SU-DHL-6 (cell line): Measurements from ENCODE around the gene SUN1.

Source experiments
- H2AFZ ChIP-seq: fragments of 200-600 bp; sonication (generic); 2 replicates; pipeline ENCODE4 v1.6.1; 2014; ENCODE audit warnings: low read depth, mild to moderate bottlenecking, moderate library complexity, mixed read lengths, antibody characterized with exemption, low read length; ENCODE audit not compliant: severe bottlenecking
- H3F3A ChIP-seq: fragments of 200-600 bp; shearing (Covaris generic); 2 replicates; pipeline ENCODE4 v1.6.0; 2016; ENCODE audit warnings: antibody characterized with exemption, mild to moderate bottlenecking; ENCODE audit not compliant: insufficient read depth
- H3K27ac ChIP-seq: fragments of 200-600 bp; sonication (generic); 2 replicates; pipeline ENCODE4 v1.5.1; 2016; ENCODE audit warnings: low read depth, mild to moderate bottlenecking, low read length, moderate library complexity, mixed read lengths
- H3K27me3 ChIP-seq: fragments of 200-600 bp; sonication (generic), shearing (Covaris generic); 2 replicates; pipeline ENCODE4 v1.6.0; 2014; ENCODE audit warnings: mild to moderate bottlenecking, low read length
- H3K36me3 ChIP-seq: fragments of 200-600 bp; sonication (generic); 2 replicates; pipeline ENCODE4 v1.6.1; 2014; ENCODE audit warnings: mild to moderate bottlenecking, low read length, mixed read lengths
- H3K4me2 ChIP-seq: fragments of 300-600, 200-600 bp; shearing (Covaris generic), sonication (generic); 2 replicates; pipeline ENCODE4 v1.6.0; 2014; ENCODE audit warnings: low read length, low read depth, mild to moderate bottlenecking; ENCODE audit not compliant: poor library complexity, severe bottlenecking
- H3K4me3 ChIP-seq: fragments of 200-600 bp; sonication (generic); 2 replicates; pipeline ENCODE4 v1.5.1; 2014; ENCODE audit warnings: antibody characterized with exemption, low read length, mild to moderate bottlenecking, mixed read lengths; ENCODE audit not compliant: insufficient read depth, poor library complexity, severe bottlenecking
- H3K79me2 ChIP-seq: fragments of 200-600 bp; sonication (generic); 2 replicates; pipeline ENCODE4 v1.6.1; 2014; ENCODE audit warnings: mild to moderate bottlenecking, low read length, moderate library complexity; ENCODE audit not compliant: insufficient read depth
- H3K9ac ChIP-seq: fragments of 200-600 bp; sonication (generic); 2 replicates; pipeline ENCODE4 v1.7.0; 2014; ENCODE audit warnings: mild to moderate bottlenecking, low read length
- H3K9me2 ChIP-seq: fragments of 200-600 bp; sonication (generic); replicated peaks from 2 replicates; pipeline ENCODE4 v1.6.1; 2014; ENCODE audit warnings: low read length; ENCODE audit not compliant: insufficient read depth
- H3K9me3 ChIP-seq: fragments of 200-600 bp; sonication (generic); 2 replicates; pipeline ENCODE4 v1.6.1; 2014; ENCODE audit warnings: low read length, mixed read lengths; ENCODE audit not compliant: insufficient read depth
- H4K20me1 ChIP-seq: fragments of 200-600 bp; sonication (generic); 2 replicates; pipeline ENCODE4 v1.6.1; 2014; ENCODE audit warnings: low read depth, mild to moderate bottlenecking, antibody characterized with exemption, low read length, moderate library complexity, mixed read lengths
- CTCF ChIP-seq: fragments of 200-600 bp; sonication (generic); IDR thresholded peaks from one replicate; pipeline ENCODE4 v1.5.1; 2017; ENCODE audit warnings: antibody characterized with exemption, mild to moderate bottlenecking, low read length, moderate library complexity; ENCODE audit not compliant: insufficient read depth, poor library complexity, severe bottlenecking
- EZH2phosphoT487 ChIP-seq: fragments of 200-600 bp; sonication (generic), shearing (Covaris generic); conservative IDR thresholded peaks from 2 replicates; pipeline ENCODE4 v1.6.1; 2018; ENCODE audit warnings: mild to moderate bottlenecking, antibody characterized with exemption, low read length, moderate library complexity, mixed read lengths

The SUN1 gene

GRCh38 chr7:901041-901387 is 68.7 kb downstream of the SUN1 start:
- H3K27ac ChIP-seq, result no peak overlapping the region
- H3K79me2 ChIP-seq, result no peaks in the 10 kb centered on the region
- H3K36me3 ChIP-seq, result no peaks in the 10 kb centered on the region
- H3K9me3 ChIP-seq, result no peaks in the 10 kb centered on the region
- H3K27me3 ChIP-seq, result no peaks in the 10 kb centered on the region
- H4K20me1 ChIP-seq, result no peaks in the 10 kb centered on the region
- no peaks in the 10 kb centered on the region for H3K9me2 ChIP-seq
- no peaks in the 10 kb centered on the region for H3F3A ChIP-seq
- no peak overlapping the region for H2AFZ ChIP-seq
- H3K9ac ChIP-seq, result no peak overlapping the region
- H3K4me3 ChIP-seq, result no peak overlapping the region
- TF ChIP-seq EZH2phosphoT487, result no peak
- TF ChIP-seq CTCF, result no peak
- no peak overlapping the region for H3K4me2 ChIP-seq

- Histone ChIP-seq H3K4me3 (no peak overlapping the region), H3K36me3 (no peaks in the 10 kb centered on the region), H3K9ac (no peak overlapping the region), H3K27ac (no peak overlapping the region), H3F3A (no peaks in the 10 kb centered on the region), H3K9me2 (no peaks in the 10 kb centered on the region), H3K9me3 (no peaks in the 10 kb centered on the region), H4K20me1 (no peaks in the 10 kb centered on the region), H3K4me2 (no peak overlapping the region), H2AFZ (no peak overlapping the region), H3K79me2 (no peaks in the 10 kb centered on the region), H3K27me3 (no peaks in the 10 kb centered on the region)
- TF ChIP-seq CTCF (no peak), EZH2phosphoT487 (no peak)
Observed at GRCh38 chr7:901388-902154, 69.3 kb downstream of the SUN1 start.

- no peaks in the 10 kb centered on the region for H3K36me3 ChIP-seq
- H3K9me3 ChIP-seq, result no peaks in the 10 kb centered on the region
- H3K4me2 ChIP-seq, result no peak overlapping the region
- H4K20me1 ChIP-seq, result no peaks in the 10 kb centered on the region
- H2AFZ ChIP-seq, result no peak overlapping the region
- no peaks in the 10 kb centered on the region for H3K27me3 ChIP-seq
- H3K4me3 ChIP-seq, result no peak overlapping the region
- no peaks in the 10 kb centered on the region for H3K9me2 ChIP-seq
- H3K79me2 ChIP-seq, result no peaks in the 10 kb centered on the region
- H3K9ac ChIP-seq, result no peak overlapping the region
- TF ChIP-seq EZH2phosphoT487 (no peak), CTCF (no peak)
- H3K27ac ChIP-seq, result no peak overlapping the region
- H3F3A ChIP-seq, result no peaks in the 10 kb centered on the region
Observed at GRCh38 chr7:902996-903395, 70.7 kb downstream of the SUN1 start.
